Smooth muscle cell (in vitro differentiated cells): Measurements from ENCODE around the gene VIT. TPM values are rescaled to one million over a fixed set of nuclear protein-coding genes. Genes with fewer than 3 reads are reported as not detected.

Experiments
- DNase-seq: peaks from one replicate; lab custom pipeline; 2025; ENCODE audit not compliant: unreplicated experiment; lab: John Stamatoyannopoulos, UW
- H2AFZ ChIP-seq: fragments of 200-600 bp; sonication (generic); 2 replicates; pipeline ENCODE4 v1.6.0; 2016; ENCODE audit warnings: antibody characterized with exemption, low read depth, mild to moderate bottlenecking
- H3F3A ChIP-seq: fragments of 200-600 bp; sonication (generic); 2 replicates; pipeline ENCODE4 v1.6.0; 2017; ENCODE audit warnings: antibody characterized with exemption, low read depth
- H3K27ac ChIP-seq: fragments of 200-600 bp; sonication (generic); 2 replicates; pipeline ENCODE4 v1.5.1; 2016; ENCODE audit warnings: low read depth, mild to moderate bottlenecking
- H3K27me3 ChIP-seq: fragments of 200-600 bp; sonication (generic); 2 replicates; pipeline ENCODE4 v1.6.1; 2016; ENCODE audit warnings: low read depth, mild to moderate bottlenecking
- H3K36me3 ChIP-seq: fragments of 200-600 bp; sonication (generic); 2 replicates; pipeline ENCODE4 v1.5.1; 2016; ENCODE audit warnings: low read depth
- H3K4me1 ChIP-seq: fragments of 200-600 bp; sonication (generic); 2 replicates; pipeline ENCODE4 v1.5.1; 2016; ENCODE audit warnings: low read depth
- H3K4me2 ChIP-seq: fragments of 200-600 bp; sonication (generic); 2 replicates; pipeline ENCODE4 v1.6.0; 2016; ENCODE audit warnings: mild to moderate bottlenecking
- H3K4me3 ChIP-seq: fragments of 200-600 bp; sonication (generic); 2 replicates; pipeline ENCODE4 v1.5.1; 2016; ENCODE audit warnings: mild to moderate bottlenecking
- H3K79me2 ChIP-seq: fragments of 200-600 bp; sonication (generic); 2 replicates; pipeline ENCODE4 v1.6.0; 2016; ENCODE audit warnings: low read depth, mild to moderate bottlenecking
- H3K9ac ChIP-seq: fragments of 200-600 bp; sonication (generic); 2 replicates; pipeline ENCODE4 v1.6.0; 2016; ENCODE audit warnings: low read depth
- H3K9me3 ChIP-seq: fragments of 200-600 bp; sonication (generic); replicated peaks from 2 replicates; pipeline ENCODE4 v1.5.1; 2016; ENCODE audit warnings: low read depth
- H4K20me1 ChIP-seq: fragments of 200-600 bp; sonication (generic); 2 replicates; pipeline ENCODE4 v1.6.0; 2016; ENCODE audit warnings: low read depth
- WGBS: methylation state at CpG from one replicate; pipeline ENCODE4 v1.1.7; 2016; ENCODE audit warnings: low lambda C conversion rate; 5-methylcytosine and 5-hydroxymethylcytosine counted together
- polyA plus RNA-seq: library from polyadenylated mRNA; unstranded; fragments of >200 nt; fragmentation: Nextera tagmentation; extraction: Ambion mirVana; gene quantifications from 2 replicates; pipeline ENCODE4 v1.2.1, GENCODE V29; 2016
- total RNA-seq: library from RNA; depleted of rRNA; stranded (reverse); fragments of >200 nt; gene quantifications from 2 replicates; pipeline ENCODE4 v1.2.3, GENCODE V29; 2014
- TF ChIP-seq, protein P1 (sequence below): fragments of 200-600 bp; sonication (generic); IDR thresholded peaks from 2 replicates; pipeline ENCODE4 v1.5.1; 2017; ENCODE audit warnings: borderline replicate concordance, mild to moderate bottlenecking, antibody characterized with exemption; ENCODE audit not compliant: insufficient read depth, poor library complexity, severe bottlenecking

Gene VIT
- total and polyA plus RNA-seq, 2 experiments from 2014 or later: 0.13 TPM; not detected in 1

DNA sequence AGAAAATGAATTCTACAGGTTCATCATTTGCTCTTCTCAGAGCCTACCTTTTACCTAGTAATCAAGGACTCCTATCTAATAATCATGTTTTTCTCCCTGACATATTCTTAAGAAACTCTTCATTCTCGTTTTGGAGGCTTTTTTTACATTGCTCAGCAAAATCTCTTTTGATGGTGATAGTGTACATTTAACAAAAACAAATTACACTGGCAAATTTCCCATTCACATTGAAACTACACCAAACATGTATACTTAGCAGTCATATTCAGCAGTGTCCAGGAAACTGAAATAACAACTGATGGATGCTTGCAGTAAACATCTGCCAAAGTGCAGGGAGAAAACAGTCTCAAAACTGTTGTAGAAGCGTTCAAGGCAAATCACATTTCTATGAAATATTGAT is 4.4 kb upstream of the VIT start:
- Histone ChIP-seq H3K9me3 (no peaks in the 10 kb centered on the region), H3K27me3 (no peaks in the 10 kb centered on the region)

DNA sequence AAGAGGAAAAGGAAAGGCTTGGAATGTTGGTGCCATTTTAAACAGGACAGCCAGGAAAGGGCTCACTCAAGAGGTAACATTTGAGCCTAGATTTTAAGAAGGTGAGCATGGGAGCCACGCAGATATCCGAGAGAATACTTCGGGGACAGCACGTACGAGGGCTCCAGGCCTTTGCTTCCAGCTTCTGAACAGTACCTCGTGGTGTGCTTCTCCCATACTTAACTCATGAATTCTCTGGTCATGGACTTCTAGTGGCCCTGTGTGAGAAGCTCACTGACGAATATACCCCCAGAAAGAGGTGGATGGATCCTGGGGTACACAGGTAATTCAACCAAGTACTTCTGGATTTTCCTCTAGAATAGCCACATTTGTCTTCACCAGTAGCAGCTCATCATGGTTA is 2.7 kb upstream of the VIT start:
- no peak overlapping the region for H2AFZ ChIP-seq
- no peak for DNase-seq
- H3K4me1 ChIP-seq: peaks cover 2% of the 10 kb centered on the region
- no peaks in the 10 kb centered on the region for H4K20me1 ChIP-seq
- no peak overlapping the region for H3K9ac ChIP-seq
- 98% methylated on average over 7 of the region's 7 CpGs for WGBS
- no peak overlapping the region for H3K27ac ChIP-seq
- H3K36me3 ChIP-seq: no peaks in the 10 kb centered on the region
- no peaks in the 10 kb centered on the region for H3K27me3 ChIP-seq
- no peak overlapping the region for H3K4me2 ChIP-seq
- no peaks in the 10 kb centered on the region for H3K9me3 ChIP-seq
- TF ChIP-seq, protein P1, sequence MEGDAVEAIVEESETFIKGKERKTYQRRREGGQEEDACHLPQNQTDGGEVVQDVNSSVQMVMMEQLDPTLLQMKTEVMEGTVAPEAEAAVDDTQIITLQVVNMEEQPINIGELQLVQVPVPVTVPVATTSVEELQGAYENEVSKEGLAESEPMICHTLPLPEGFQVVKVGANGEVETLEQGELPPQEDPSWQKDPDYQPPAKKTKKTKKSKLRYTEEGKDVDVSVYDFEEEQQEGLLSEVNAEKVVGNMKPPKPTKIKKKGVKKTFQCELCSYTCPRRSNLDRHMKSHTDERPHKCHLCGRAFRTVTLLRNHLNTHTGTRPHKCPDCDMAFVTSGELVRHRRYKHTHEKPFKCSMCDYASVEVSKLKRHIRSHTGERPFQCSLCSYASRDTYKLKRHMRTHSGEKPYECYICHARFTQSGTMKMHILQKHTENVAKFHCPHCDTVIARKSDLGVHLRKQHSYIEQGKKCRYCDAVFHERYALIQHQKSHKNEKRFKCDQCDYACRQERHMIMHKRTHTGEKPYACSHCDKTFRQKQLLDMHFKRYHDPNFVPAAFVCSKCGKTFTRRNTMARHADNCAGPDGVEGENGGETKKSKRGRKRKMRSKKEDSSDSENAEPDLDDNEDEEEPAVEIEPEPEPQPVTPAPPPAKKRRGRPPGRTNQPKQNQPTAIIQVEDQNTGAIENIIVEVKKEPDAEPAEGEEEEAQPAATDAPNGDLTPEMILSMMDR: no peak
- no peak overlapping the region for H3K4me3 ChIP-seq
- no peaks in the 10 kb centered on the region for H3K79me2 ChIP-seq
- no peaks in the 10 kb centered on the region for H3F3A ChIP-seq

More for the DNA sequence above, 4.4 kb upstream of the VIT start:
- Histone ChIP-seq H4K20me1 (no peaks in the 10 kb centered on the region), H3F3A (no peaks in the 10 kb centered on the region), H3K9ac (no peak overlapping the region), H2AFZ (no peak overlapping the region), H3K36me3 (no peaks in the 10 kb centered on the region), H3K4me2 (no peak overlapping the region), H3K79me2 (no peaks in the 10 kb centered on the region), H3K27ac (no peak overlapping the region), H3K4me3 (no peak overlapping the region), H3K4me1 (peaks cover 2% of the 10 kb centered on the region)
- DNase-seq: no peak
- 47% methylated on average over 2 of the region's 2 CpGs for WGBS
- TF ChIP-seq, protein P1: no peak

DNA sequence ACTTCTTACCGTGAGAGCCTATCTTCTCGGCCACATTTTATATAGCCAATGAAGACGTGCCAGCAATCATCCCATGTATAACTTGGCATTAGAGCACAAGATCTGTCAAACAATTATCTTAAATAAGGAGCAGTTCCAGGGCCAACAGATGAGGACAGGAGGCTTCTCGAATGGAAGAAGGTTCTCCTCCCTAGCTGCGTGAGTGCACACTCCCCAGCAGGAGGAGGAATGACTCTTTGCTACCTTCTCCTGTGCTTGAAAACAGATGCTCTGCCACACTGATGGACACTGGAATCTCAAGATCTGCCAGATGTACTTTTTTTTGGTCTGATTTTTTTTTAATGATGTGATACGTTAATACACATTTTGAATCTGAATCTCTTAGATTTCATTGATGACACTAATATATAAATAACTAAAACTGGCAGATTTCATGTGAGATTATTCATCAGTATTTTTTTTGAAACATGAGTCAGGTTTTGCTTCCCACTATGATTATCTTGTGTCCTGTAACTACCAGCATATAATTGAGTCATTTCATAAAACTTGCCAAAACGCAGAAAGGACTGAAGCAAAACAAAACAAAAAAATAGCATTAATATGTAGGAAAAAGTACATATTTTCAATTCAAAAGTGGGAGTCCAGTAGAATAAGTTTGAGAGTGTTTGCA is 626 bp upstream of the VIT start:
- 72% methylated on average over 7 of the region's 7 CpGs for WGBS
- H3K27ac ChIP-seq: peak overlapping the region; percentile 20
- DNase-seq: no peak

More for the DNA sequence above, 626 bp upstream of the VIT start:
- Histone ChIP-seq H3K4me1 (peaks cover 3% of the 10 kb centered on the region), H3K36me3 (no peaks in the 10 kb centered on the region), H3K27me3 (no peaks in the 10 kb centered on the region), H2AFZ (peak overlapping the region; percentile 9), H3K9ac (no peak overlapping the region), H4K20me1 (no peaks in the 10 kb centered on the region), H3K9me3 (no peaks in the 10 kb centered on the region), H3F3A (no peaks in the 10 kb centered on the region), H3K4me3 (no peak overlapping the region), H3K79me2 (no peaks in the 10 kb centered on the region), H3K4me2 (peak overlapping the region; percentile 5)
- TF ChIP-seq, protein P1: peak; percentile 11
